CD4-positive, alpha-beta T cell (primary cell): ENCODE measurements around the gene TMEM163. TPM values are rescaled to one million over a fixed set of nuclear protein-coding genes. Genes with fewer than 3 reads are reported as not detected.

Source experiments
- ATAC-seq: fragments of 200-7000 bp; cut with Tn5 transposase; one replicate; pipeline ENCODE4 v1.10.0; 2022; ENCODE audit warnings: mild to moderate bottlenecking; ENCODE audit not compliant: poor library complexity
- CTCF ChIA-PET: fragments of 350-600 bp; sonication (Branson Sonifier 250); formaldehyde crosslinking; loops from one replicate; lab custom pipeline; 2021; ENCODE audit warnings: antibody characterized with exemption, inconsistent platforms; lab: Charles Lee
- POLR2A ChIA-PET: fragments of 350-600 bp; sonication (Branson Sonifier 250); formaldehyde crosslinking; loops from one replicate; lab custom pipeline; 2021; ENCODE audit warnings: antibody characterized with exemption, inconsistent platforms; lab: Charles Lee
- DNase-seq, 14 experiments: peaks; one replicate each; pipeline ENCODE4 v3.0.0-alpha.2; 2013 to 2020; ENCODE audit warnings: mixed read lengths in 2 of 14
- H3K27ac ChIP-seq, 2 donors: one replicate each; pipeline versions ENCODE4 v1.5.1 to v1.7.0; 2013; ENCODE audit warnings: low read length in 2 of 2, low read depth in 1 of 2, mild to moderate bottlenecking in 1 of 2
- H3K27me3 ChIP-seq, 2 experiments: 1 replicate in 1 of 2; 2 replicates in 1 of 2; pipeline versions ENCODE4 v1.6.1 to v1.7.0; 2013; ENCODE audit warnings: low read length in 2 of 2, control low read depth in 1 of 2, mild to moderate bottlenecking in 1 of 2, moderate library complexity in 1 of 2; ENCODE audit not compliant: insufficient read depth in 2 of 2, control insufficient read depth in 1 of 2
- H3K36me3 ChIP-seq: one replicate; pipeline ENCODE4 v1.6.1; 2013; ENCODE audit warnings: low read length, control low read depth; ENCODE audit not compliant: insufficient read depth
- H3K4me1 ChIP-seq: one replicate; pipeline ENCODE4 v1.6.1; 2013; ENCODE audit warnings: low read length, control low read depth; ENCODE audit not compliant: insufficient read depth
- H3K4me3 ChIP-seq: one replicate; pipeline ENCODE4 v1.5.1; 2013; ENCODE audit warnings: mild to moderate bottlenecking, low read length, moderate library complexity
- H3K9me3 ChIP-seq, 2 experiments: 1 replicate in 1 of 2; 2 replicates in 1 of 2; pipeline versions ENCODE4 v1.6.1 to v1.7.0; 2013; ENCODE audit warnings: low read length in 2 of 2, mild to moderate bottlenecking in 2 of 2, control low read depth in 1 of 2, moderate library complexity in 1 of 2; ENCODE audit not compliant: control insufficient read depth in 1 of 2, insufficient read depth in 1 of 2
- H3K27ac Mint-ChIP-seq: one replicate; pipeline ENCODE4 v1.8.0; 2020; ENCODE audit warnings: mixed read lengths
- H3K27me3 Mint-ChIP-seq: one replicate; pipeline ENCODE4 v1.8.0; 2021; ENCODE audit warnings: mixed read lengths
- H3K36me3 Mint-ChIP-seq: one replicate; pipeline ENCODE4 v1.8.0; 2021; ENCODE audit warnings: low read depth, mixed read lengths
- H3K4me1 Mint-ChIP-seq: one replicate; pipeline ENCODE4 v1.8.0; 2021; ENCODE audit warnings: low read depth, mixed read lengths
- H3K4me3 Mint-ChIP-seq: one replicate; pipeline ENCODE4 v1.8.0; 2020; ENCODE audit warnings: mild to moderate bottlenecking, mixed read lengths
- H3K9me3 Mint-ChIP-seq: one replicate; pipeline ENCODE4 v1.8.0; 2020; ENCODE audit warnings: mixed read lengths
- intact Hi-C, 2 experiments: fragments of 100-400 bp; cut with DNase I in 1 of 2; cut with micrococcal nuclease in 1 of 2; formaldehyde crosslinking; loops; one replicate each; pipeline versions ENCODE4 v1.15.1 to v1.9.0; 2023 to 2025; cut with DNase I, micrococcal nuclease
- total RNA-seq, 174 experiments: library from RNA in 2 of 174; stranded (reverse) in 2 of 174; gene quantifications; one replicate each; pipeline ENCODE4 v1.2.3 and lab custom pipeline; 2021 to 2026
- TF ChIP-seq, protein P1 (sequence below): fragments of 200-600 bp; IDR thresholded peaks from one replicate; pipeline ENCODE4 v1.8.0; 2022; ENCODE audit warnings: antibody characterized with exemption, mild to moderate bottlenecking

Gene TMEM163
- total RNA-seq, 2 experiments from 2014 or later = 0.14 to 0.47 TPM

DNA sequence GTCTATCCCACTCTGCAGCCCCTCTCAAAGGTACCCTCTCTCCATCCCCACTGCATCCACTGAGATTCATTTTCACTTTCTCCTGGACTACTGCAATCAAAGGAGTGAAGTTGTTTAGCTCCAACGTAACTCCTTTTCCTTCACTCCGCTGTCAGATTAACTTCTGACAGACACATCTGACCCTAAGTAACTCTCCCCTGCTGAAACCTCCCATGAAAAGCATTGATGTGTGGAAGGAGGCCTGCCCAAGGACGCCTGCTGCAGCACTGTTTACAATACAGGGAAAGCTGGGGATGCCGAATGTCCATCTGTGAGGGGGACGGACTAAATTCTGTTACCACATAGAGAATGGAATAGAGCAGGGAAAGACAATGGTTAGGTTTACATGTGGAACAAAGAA lies 114.8 kb downstream of the TMEM163 start:
- H3K27me3 ChIP-seq = peaks cover 0 to 3% of the 10 kb centered on the region in 2 experiments
- Mint-ChIP-seq H3K36me3 (no peaks in the 10 kb centered on the region), H3K4me1 (no peaks in the 10 kb centered on the region), H3K4me3 (no peak overlapping the region), H3K9me3 (peaks cover 2% of the 10 kb centered on the region), H3K27me3 (peaks cover 25% of the 10 kb centered on the region), H3K27ac (no peak overlapping the region)
- CTCF ChIA-PET = no interaction called here
- POLR2A ChIA-PET = no interaction called here
- H3K27ac ChIP-seq = no peak overlapping the region
- intact Hi-C loops = no loop called here
- H3K9me3 ChIP-seq = peaks cover 3 to 4% of the 10 kb centered on the region in 2 experiments
- TF ChIP-seq, protein P1, sequence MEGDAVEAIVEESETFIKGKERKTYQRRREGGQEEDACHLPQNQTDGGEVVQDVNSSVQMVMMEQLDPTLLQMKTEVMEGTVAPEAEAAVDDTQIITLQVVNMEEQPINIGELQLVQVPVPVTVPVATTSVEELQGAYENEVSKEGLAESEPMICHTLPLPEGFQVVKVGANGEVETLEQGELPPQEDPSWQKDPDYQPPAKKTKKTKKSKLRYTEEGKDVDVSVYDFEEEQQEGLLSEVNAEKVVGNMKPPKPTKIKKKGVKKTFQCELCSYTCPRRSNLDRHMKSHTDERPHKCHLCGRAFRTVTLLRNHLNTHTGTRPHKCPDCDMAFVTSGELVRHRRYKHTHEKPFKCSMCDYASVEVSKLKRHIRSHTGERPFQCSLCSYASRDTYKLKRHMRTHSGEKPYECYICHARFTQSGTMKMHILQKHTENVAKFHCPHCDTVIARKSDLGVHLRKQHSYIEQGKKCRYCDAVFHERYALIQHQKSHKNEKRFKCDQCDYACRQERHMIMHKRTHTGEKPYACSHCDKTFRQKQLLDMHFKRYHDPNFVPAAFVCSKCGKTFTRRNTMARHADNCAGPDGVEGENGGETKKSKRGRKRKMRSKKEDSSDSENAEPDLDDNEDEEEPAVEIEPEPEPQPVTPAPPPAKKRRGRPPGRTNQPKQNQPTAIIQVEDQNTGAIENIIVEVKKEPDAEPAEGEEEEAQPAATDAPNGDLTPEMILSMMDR = no peak
- H3K36me3 ChIP-seq = no peaks in the 10 kb centered on the region
- H3K4me3 ChIP-seq = no peak overlapping the region
- ATAC-seq = no peak
- no peaks in the 10 kb centered on the region for H3K4me1 ChIP-seq
- no peak for DNase-seq

DNA sequence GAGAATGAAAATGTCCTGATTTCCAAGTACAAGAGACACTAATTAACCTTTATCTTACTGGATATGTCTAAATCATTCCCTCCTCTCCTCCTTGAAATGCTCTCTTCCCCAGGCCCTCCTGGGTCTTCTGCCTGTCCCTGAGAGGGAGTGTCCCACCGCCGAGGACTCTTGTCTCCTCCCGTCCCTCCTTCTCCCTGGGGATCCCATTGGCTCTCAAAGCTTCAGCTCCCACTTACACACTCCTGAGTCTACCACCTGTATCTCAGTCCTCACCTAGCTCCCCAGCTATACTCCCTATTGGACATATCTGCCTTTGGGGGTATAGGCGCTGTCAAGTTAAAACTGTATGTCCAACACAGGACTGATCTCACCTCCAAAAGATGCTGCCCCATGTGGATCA lies 116.1 kb downstream of the TMEM163 start:
- Histone ChIP-seq H3K9me3 (peaks cover 4 to 6% of the 10 kb centered on the region in 2 experiments), H3K4me3 (no peak overlapping the region), H3K36me3 (no peaks in the 10 kb centered on the region), H3K4me1 (no peaks in the 10 kb centered on the region), H3K27ac (no peak overlapping the region), H3K27me3 (peaks cover 0 to 3% of the 10 kb centered on the region in 2 experiments)
- Mint-ChIP-seq H3K36me3 (no peaks in the 10 kb centered on the region), H3K4me3 (no peak overlapping the region), H3K9me3 (peaks cover 2% of the 10 kb centered on the region), H3K27me3 (peaks cover 28% of the 10 kb centered on the region), H3K27ac (no peak overlapping the region), H3K4me1 (no peaks in the 10 kb centered on the region)
- POLR2A ChIA-PET = no interaction called here
- TF ChIP-seq, protein P1 = no peak
- CTCF ChIA-PET = no interaction called here
- intact Hi-C loops = no loop called here
- ATAC-seq = no peak
- no peak for DNase-seq

DNA sequence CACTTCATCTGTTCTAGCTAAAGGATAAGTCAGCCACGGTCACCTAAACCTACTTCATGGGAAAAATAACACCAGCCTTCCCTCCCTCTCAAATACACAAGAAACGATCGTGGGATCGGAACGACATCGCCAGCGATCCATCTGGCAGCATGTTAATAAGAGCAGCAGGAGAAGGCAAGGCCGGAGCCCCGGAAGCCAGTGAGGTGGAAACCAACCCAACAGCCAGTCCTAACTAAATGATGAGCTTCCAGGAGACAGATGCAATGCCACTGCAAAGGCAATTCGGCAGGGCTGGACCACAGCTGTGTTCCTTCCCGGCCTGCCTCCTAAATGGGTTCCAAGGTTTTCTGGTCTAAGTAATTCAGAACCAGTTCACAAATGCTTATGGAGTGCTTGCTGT lies 117.5 kb downstream of the TMEM163 start:
- ChIA-PET POLR2A (no interaction called here), CTCF (no interaction called here)
- Histone ChIP-seq H3K27ac (no peak overlapping the region), H3K9me3 (peaks cover 4 to 6% of the 10 kb centered on the region in 2 experiments), H3K36me3 (no peaks in the 10 kb centered on the region), H3K27me3 (peaks cover 0 to 3% of the 10 kb centered on the region in 2 experiments), H3K4me3 (no peak overlapping the region), H3K4me1 (no peaks in the 10 kb centered on the region)
- TF ChIP-seq, protein P1 = no peak
- Mint-ChIP-seq H3K4me3 (no peak overlapping the region), H3K4me1 (no peaks in the 10 kb centered on the region), H3K27ac (no peak overlapping the region), H3K36me3 (no peaks in the 10 kb centered on the region), H3K9me3 (peaks cover 2% of the 10 kb centered on the region), H3K27me3 (peaks cover 28% of the 10 kb centered on the region)
- DNase-seq = no peak
- ATAC-seq = no peak
- intact Hi-C loops = no loop called here
